Measurements from ENCODE around the gene SMAD5.

- TF ChIP-seq ATF2 (CRISPR knock-in tag; IDR thresholded peaks at IDR 0.05) (no peak), ZBTB44 (CRISPR knock-in tag; IDR thresholded peaks at IDR 0.05) (no peak), ZNF501 (CRISPR knock-in tag; IDR thresholded peaks at IDR 0.05) (no peak), NR3C1 (CRISPR knock-in tag; IDR thresholded peaks at IDR 0.05) (no peak), CERS6 (CRISPR knock-in tag; IDR thresholded peaks at IDR 0.05) (no peak), POGK (CRISPR knock-in tag; conservative IDR thresholded peaks at IDR 0.05) (no peak), ATF3 (CRISPR knock-in tag; IDR thresholded peaks at IDR 0.05) (no peak), GTF2F1 (IDR thresholded peaks at IDR 0.05; ENCODE audit: low read length) (no peak), CTCF (CRISPR knock-in tag; IDR thresholded peaks at IDR 0.05) (no peak), HCFC1 (IDR thresholded peaks at IDR 0.05; ENCODE audit: low read depth, low read length) (no peak), HOXA7 (CRISPR knock-in tag; IDR thresholded peaks at IDR 0.05) (no peak), ZNF580 (CRISPR knock-in tag; IDR thresholded peaks at IDR 0.05; ENCODE audit: borderline replicate concordance, low read depth) (no peak)
Observed at GRCh38 chr5:136084698-136085097, 47.9 kb upstream of the SMAD5 start.

All from HepG2 (cell line).